HG03064 (cell line): ENCODE results near the gene CNN3.

Experiments used
- ATAC-seq: cut with Tn5 transposase; IDR thresholded peaks from one replicate; pipeline ENCODE4 v1.9.1; 2021; ENCODE audit warnings: low read depth; ENCODE audit not compliant: unreplicated experiment

Gene CNN3

GRCh38 chr1:94925561-94926125 lies 1.3 kb downstream of the CNN3 start:
- ATAC-seq, result no peak

GRCh38 chr1:94925004-94925403 lies 1.9 kb downstream of the CNN3 start:
- ATAC-seq, result no peak

GRCh38 chr1:94922761-94923331 lies 4.1 kb downstream of the CNN3 start:
- ATAC-seq, result no peak

GRCh38 chr1:94921977-94922376 lies 4.9 kb downstream of the CNN3 start:
- no peak for ATAC-seq

GRCh38 chr1:94920061-94920460 lies 6.8 kb downstream of the CNN3 start:
- ATAC-seq, result no peak

GRCh38 chr1:94919241-94920030 lies 7.5 kb downstream of the CNN3 start:
- no peak for ATAC-seq

GRCh38 chr1:94917251-94917650 lies 9.7 kb downstream of the CNN3 start:
- ATAC-seq, result no peak

- ATAC-seq, result no peak
Observed at GRCh38 chr1:94912263-94913184, 14.4 kb downstream of the CNN3 start.

GRCh38 chr1:94909486-94909885 lies 17.4 kb downstream of the CNN3 start:
- ATAC-seq, result no peak

GRCh38 chr1:94908965-94909364 lies 17.9 kb downstream of the CNN3 start:
- ATAC-seq, result no peak

GRCh38 chr1:94908190-94908589 lies 18.7 kb downstream of the CNN3 start:
- ATAC-seq, result no peak

- no peak for ATAC-seq
Observed at GRCh38 chr1:94907136-94907535, 19.8 kb downstream of the CNN3 start.

GRCh38 chr1:94906382-94906781 lies 20.5 kb downstream of the CNN3 start:
- no peak for ATAC-seq

- no peak for ATAC-seq
Observed at GRCh38 chr1:94905207-94905606, 21.7 kb downstream of the CNN3 start.

GRCh38 chr1:94903280-94904009 lies 23.5 kb downstream of the CNN3 start:
- no peak for ATAC-seq

- ATAC-seq, result no peak
Observed at GRCh38 chr1:94901841-94902240, 25.1 kb downstream of the CNN3 start.

- no peak for ATAC-seq
Observed at GRCh38 chr1:94899756-94900155, 27.2 kb downstream of the CNN3 start.

- ATAC-seq, result no peak
Observed at GRCh38 chr1:94898491-94899385, 28.2 kb downstream of the CNN3 start.

GRCh38 chr1:94895518-94895917 lies 31.4 kb downstream of the CNN3 start:
- no peak for ATAC-seq
